ENCODE data around the gene CCT7.

DNA sequence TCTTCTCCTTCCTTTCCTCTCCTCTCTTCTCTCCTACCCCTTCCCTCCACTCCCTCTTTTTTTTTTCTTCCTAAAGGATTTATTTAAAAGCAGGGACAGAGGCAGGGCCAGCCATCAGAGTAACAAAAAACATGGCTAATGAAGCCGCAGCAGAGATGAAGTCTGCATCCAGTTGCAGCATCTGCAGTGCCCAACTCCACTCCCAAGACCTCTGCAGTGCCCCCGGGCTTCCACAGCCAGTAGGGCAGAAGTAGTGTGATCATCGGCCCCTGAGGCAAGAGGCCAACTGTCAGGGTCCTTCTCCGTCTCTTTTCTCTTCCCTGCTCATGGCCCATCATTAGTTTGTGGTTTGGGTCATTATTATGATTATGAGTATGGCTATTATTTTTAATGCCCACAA, 63.5 kb downstream of the CCT7 start:
- TF ChIP-seq, protein P1, sequence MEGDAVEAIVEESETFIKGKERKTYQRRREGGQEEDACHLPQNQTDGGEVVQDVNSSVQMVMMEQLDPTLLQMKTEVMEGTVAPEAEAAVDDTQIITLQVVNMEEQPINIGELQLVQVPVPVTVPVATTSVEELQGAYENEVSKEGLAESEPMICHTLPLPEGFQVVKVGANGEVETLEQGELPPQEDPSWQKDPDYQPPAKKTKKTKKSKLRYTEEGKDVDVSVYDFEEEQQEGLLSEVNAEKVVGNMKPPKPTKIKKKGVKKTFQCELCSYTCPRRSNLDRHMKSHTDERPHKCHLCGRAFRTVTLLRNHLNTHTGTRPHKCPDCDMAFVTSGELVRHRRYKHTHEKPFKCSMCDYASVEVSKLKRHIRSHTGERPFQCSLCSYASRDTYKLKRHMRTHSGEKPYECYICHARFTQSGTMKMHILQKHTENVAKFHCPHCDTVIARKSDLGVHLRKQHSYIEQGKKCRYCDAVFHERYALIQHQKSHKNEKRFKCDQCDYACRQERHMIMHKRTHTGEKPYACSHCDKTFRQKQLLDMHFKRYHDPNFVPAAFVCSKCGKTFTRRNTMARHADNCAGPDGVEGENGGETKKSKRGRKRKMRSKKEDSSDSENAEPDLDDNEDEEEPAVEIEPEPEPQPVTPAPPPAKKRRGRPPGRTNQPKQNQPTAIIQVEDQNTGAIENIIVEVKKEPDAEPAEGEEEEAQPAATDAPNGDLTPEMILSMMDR (IDR thresholded peaks at IDR 0.05; ENCODE audit: low read depth, low read length, poor library complexity, severe bottlenecking): no peak
- TF ChIP-seq EZH2phosphoT487 (IDR thresholded peaks at IDR 0.05; ENCODE audit: borderline replicate concordance, low read length): no peak

Data from DOHH2 (cell line).